Astrocyte of the cerebellum (primary cell): ENCODE results near the gene HNRNPLL.

Experiments
- DNase-seq: peaks from one replicate; pipeline ENCODE4 v3.0.0-alpha.2; 2011; ENCODE audit warnings: low read depth
- H3K4me3 ChIP-seq: 2 replicates; pipeline ENCODE4 v1.5.1; 2011; ENCODE audit warnings: mild to moderate bottlenecking, low read depth, low read length, moderate library complexity
- in situ Hi-C: cut with HindIII; loops from 2 replicates; pipeline ENCODE4 v1.10.0; 2017; ENCODE audit warnings: low sequenced_read_pairs
- TF ChIP-seq, protein P1 (sequence below): IDR thresholded peaks from 2 replicates; pipeline ENCODE4 v1.5.1; 2012; ENCODE audit warnings: low read length, low read depth, moderate library complexity, mild to moderate bottlenecking; ENCODE audit errors: missing control alignments

Gene HNRNPLL

DNA sequence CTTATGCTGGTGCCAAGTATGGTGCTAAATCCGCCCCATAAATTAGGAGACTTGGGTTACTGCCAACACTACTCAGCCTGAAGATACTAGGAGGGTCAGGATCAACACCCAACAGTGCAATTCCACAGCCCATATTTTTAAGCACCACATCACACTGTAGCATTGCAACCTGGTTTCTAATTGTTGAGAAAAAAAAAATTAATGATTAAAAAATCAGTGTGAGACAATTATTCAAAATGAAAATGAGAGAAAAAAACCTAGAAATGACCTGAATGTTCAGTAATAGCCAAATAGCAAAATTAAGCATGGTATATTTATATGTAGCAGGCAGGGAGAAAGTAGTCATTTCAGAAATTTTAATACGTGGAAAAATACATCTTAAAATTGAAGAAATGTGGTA is 29.2 kb upstream of the HNRNPLL start:
- in situ Hi-C loops, result no loop called here
- DNase-seq, result no peak
- H3K4me3 ChIP-seq, result no peak overlapping the region
- TF ChIP-seq, protein P1, sequence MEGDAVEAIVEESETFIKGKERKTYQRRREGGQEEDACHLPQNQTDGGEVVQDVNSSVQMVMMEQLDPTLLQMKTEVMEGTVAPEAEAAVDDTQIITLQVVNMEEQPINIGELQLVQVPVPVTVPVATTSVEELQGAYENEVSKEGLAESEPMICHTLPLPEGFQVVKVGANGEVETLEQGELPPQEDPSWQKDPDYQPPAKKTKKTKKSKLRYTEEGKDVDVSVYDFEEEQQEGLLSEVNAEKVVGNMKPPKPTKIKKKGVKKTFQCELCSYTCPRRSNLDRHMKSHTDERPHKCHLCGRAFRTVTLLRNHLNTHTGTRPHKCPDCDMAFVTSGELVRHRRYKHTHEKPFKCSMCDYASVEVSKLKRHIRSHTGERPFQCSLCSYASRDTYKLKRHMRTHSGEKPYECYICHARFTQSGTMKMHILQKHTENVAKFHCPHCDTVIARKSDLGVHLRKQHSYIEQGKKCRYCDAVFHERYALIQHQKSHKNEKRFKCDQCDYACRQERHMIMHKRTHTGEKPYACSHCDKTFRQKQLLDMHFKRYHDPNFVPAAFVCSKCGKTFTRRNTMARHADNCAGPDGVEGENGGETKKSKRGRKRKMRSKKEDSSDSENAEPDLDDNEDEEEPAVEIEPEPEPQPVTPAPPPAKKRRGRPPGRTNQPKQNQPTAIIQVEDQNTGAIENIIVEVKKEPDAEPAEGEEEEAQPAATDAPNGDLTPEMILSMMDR, result no peak

DNA sequence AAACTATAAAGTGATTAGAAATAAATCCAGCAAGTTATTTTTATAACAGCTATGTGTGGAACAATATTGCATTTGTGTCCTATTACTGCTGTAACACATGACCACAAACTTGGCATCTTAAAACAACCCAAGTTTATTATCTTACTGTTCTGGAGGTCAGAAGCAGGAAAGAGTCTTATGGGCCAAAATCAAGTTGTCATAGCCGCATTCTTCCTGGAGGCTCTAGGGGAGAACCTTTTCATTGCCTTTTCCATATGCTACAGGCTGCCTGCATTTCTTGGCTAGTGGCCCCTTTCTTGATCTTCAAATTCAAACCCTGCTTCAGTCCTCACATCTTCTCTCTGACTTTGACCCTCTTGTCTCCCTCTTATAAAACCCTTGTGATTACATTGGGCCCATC is 27.0 kb upstream of the HNRNPLL start:
- TF ChIP-seq, protein P1, result no peak
- no peak for DNase-seq
- in situ Hi-C loops, result no loop called here
- no peak overlapping the region for H3K4me3 ChIP-seq

DNA sequence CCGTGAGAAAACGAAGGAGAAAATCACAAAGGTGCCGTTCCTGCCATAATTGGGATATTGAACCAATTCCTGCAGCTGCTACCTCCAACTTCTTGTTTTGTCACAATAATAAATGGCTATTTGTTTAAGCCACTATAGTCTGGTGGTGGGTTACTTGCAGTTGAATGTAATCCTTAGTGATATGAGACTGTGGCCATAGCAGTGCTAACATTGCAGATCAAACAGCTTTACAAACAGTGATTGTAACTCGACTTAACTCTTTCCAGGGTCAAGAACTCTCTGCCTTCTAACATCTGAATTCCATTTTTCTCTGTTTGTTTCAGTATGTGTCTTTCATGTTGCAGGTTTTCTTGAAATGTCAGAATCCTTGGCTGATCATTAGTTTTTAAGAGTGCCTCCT is 24.7 kb upstream of the HNRNPLL start:
- no peak overlapping the region for H3K4me3 ChIP-seq
- TF ChIP-seq, protein P1, result no peak
- no peak for DNase-seq
- in situ Hi-C loops, result no loop called here

DNA sequence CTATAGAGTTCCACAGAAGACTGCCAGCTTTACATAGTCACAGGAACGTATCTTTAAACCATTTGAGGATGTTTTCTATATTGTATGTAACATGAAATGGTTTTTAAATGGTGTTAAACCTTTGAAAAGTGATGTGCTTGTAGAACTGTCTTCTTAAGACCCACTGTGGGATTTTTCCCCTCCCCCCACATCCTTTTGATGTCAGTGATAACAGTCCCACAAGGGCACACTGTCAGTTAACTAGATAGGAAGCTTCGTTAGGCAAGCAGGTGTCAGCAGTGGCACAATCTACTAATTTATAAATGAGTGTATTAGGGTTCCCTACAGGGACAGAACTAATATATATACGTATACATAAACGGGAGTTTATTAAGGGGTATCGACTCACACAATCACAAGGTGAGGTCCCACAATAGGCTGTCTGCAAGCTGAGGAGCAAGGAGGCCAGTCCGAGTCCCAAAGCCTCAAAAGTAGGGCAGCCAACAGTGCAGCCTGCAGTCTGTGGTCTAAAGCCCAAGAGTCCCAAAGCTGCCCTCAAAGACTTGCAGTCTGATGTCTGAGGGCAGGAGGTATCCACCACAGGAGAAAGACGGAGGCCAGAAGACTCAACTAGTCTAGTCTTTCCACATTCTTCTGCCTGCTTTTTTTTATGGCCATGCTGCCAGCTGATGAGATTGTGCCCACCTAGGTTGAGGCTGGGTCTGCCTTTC is 23.8 kb upstream of the HNRNPLL start:
- TF ChIP-seq, protein P1, result no peak
- in situ Hi-C loops, result no loop called here
- H3K4me3 ChIP-seq, result no peak overlapping the region
- DNase-seq, result no peak

DNA sequence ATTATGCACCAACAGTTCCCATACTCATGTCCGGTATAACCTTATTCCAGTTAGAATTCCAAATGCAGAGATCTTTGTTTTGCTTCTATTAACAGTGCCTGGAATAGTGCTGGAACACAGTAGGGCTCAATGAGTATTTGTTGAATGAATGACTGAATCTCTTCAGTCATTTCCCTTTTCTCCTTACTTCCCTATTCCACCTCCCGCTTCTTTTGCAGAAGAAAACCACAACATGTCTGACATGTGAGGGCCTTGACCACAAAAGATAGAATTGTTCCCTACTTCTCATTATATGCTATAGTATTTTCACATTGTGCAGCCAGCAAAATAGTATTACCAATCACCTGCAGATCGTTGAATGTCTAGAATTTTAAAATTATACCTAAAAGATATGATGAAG is 19.5 kb upstream of the HNRNPLL start:
- TF ChIP-seq, protein P1, result no peak
- no peak overlapping the region for H3K4me3 ChIP-seq
- in situ Hi-C loops, result no loop called here
- DNase-seq, result no peak

DNA sequence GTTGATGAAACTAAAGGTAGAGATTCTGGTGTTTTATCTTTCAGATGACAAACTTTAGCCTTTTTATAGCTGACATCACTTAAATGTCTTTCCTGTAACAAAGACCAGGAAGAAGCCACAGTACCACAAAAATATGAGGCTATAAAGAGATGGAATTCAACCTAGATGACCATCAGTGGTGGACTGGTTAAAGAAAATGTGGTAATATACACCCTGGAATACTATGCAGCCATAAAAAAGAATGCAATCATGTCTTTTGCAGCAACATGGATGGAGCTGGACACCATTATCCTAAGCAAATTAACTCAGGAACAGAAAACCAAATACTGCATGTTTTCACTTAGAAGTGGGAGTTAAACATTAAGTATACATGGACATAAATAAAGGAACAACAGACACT is 18.3 kb upstream of the HNRNPLL start:
- DNase-seq, result no peak
- no peak overlapping the region for H3K4me3 ChIP-seq
- in situ Hi-C loops, result no loop called here
- TF ChIP-seq, protein P1, result no peak
